GM10847 (cell line): ENCODE measurements around the gene C17orf78.

ENCODE experiments used
- POLR2A ChIP-seq: IDR thresholded peaks from 2 replicates; pipeline ENCODE4 v1.6.1; 2011; ENCODE audit not compliant: insufficient read length; ENCODE audit errors: extremely low read depth

C17orf78 gene

GRCh38 chr17:37382056-37382455, 6.3 kb downstream of the C17orf78 start:
- no peak for TF ChIP-seq POLR2A

GRCh38 chr17:37384560-37385149, 8.9 kb downstream of the C17orf78 start:
- no peak for TF ChIP-seq POLR2A

- no peak for TF ChIP-seq POLR2A
These were observed 9.7 kb downstream of the C17orf78 start for GRCh38 chr17:37385474-37385990.

GRCh38 chr17:37386462-37386861, 10.7 kb downstream of the C17orf78 start:
- TF ChIP-seq POLR2A: no peak

GRCh38 chr17:37388266-37388665, 12.5 kb downstream of the C17orf78 start:
- no peak for TF ChIP-seq POLR2A

- no peak for TF ChIP-seq POLR2A
These were observed 13.4 kb downstream of the C17orf78 start for GRCh38 chr17:37389160-37389559.

GRCh38 chr17:37391146-37391545, 15.4 kb downstream of the C17orf78 start:
- no peak for TF ChIP-seq POLR2A

GRCh38 chr17:37392024-37392590, 16.3 kb downstream of the C17orf78 start:
- TF ChIP-seq POLR2A: no peak

GRCh38 chr17:37393352-37393751, 17.6 kb downstream of the C17orf78 start:
- no peak for TF ChIP-seq POLR2A

- no peak for TF ChIP-seq POLR2A
These were observed 23.5 kb downstream of the C17orf78 start for GRCh38 chr17:37399265-37399803.

- no peak for TF ChIP-seq POLR2A
These were observed 24.7 kb downstream of the C17orf78 start for GRCh38 chr17:37400505-37400904.

- no peak for TF ChIP-seq POLR2A
These were observed 30.3 kb downstream of the C17orf78 start for GRCh38 chr17:37405955-37406634.

GRCh38 chr17:37406635-37407461, 31.1 kb downstream of the C17orf78 start, which contains the start of the genes ACACA and TADA2A:
Gene ACACA (minus strand): TSS chr17:37406836. CDS start chr17:37406299, 537 bp downstream.
Gene TADA2A (plus strand): TSS chr17:37406886. CDS start chr17:37411366, 4,480 bp downstream.
- peak; percentile 76 for TF ChIP-seq POLR2A

GRCh38 chr17:37410357-37410756, 34.6 kb downstream of the C17orf78 start:
- no peak for TF ChIP-seq POLR2A
